Caco-2 (cell line): ENCODE data around the gene STIM2. TPM values are rescaled to one million over a fixed set of nuclear protein-coding genes. Genes with fewer than 3 reads are reported as not detected.

Experiments
- BruUV-seq: library from RNA; stranded (reverse); fragments of 400-500 nt; replicated peaks from 2 replicates; lab custom pipeline; 2021; lab: Mats Ljungman, UMichigan
- CTCF ChIA-PET: fragments of 300-600 bp; sonication (Branson Sonifier 250); formaldehyde crosslinking; loops from one replicate; lab custom pipeline; 2022; ENCODE audit warnings: antibody characterized with exemption; lab: Charles Lee
- POLR2A ChIA-PET: fragments of 300-600 bp; sonication (Branson Sonifier 250); formaldehyde crosslinking; loops from one replicate; lab custom pipeline; 2022; ENCODE audit warnings: antibody characterized with exemption; lab: Charles Lee
- DNase-seq, 2 experiments: peaks; one replicate each; pipeline versions ENCODE4 v3.0.0 to v3.0.0-alpha.2; 2020 to 2022
- H3K27me3 ChIP-seq: replicated peaks from 2 replicates; pipeline ENCODE4 v1.6.0; 2011; ENCODE audit warnings: low read length; ENCODE audit not compliant: control insufficient read depth, insufficient read depth
- H3K36me3 ChIP-seq: 2 replicates; pipeline ENCODE4 v1.5.1; 2011; ENCODE audit warnings: low read length; ENCODE audit not compliant: control insufficient read depth, insufficient read depth
- H3K4me1 ChIP-seq: fragments of 250-450 bp; sonication (Bioruptor Pico); 2 replicates; pipeline ENCODE4 v1.5.1; 2020; ENCODE audit warnings: mild to moderate bottlenecking
- H3K4me3 ChIP-seq: 2 replicates; pipeline ENCODE4 v1.5.1; 2011; ENCODE audit warnings: low read depth, mild to moderate bottlenecking, control low read depth, low read length
- H3K9me3 ChIP-seq: fragments of 250-450 bp; sonication (Bioruptor Pico); 2 replicates; pipeline ENCODE4 v1.5.1; 2020; ENCODE audit warnings: mild to moderate bottlenecking, moderate library complexity
- H3K27ac Mint-ChIP-seq: one replicate; pipeline ENCODE4 v1.8.0; 2022; ENCODE audit warnings: mixed read lengths; ENCODE audit not compliant: unreplicated experiment
- H3K27me3 Mint-ChIP-seq: one replicate; pipeline ENCODE4 v1.8.0; 2022; ENCODE audit warnings: mixed read lengths; ENCODE audit not compliant: insufficient read depth, unreplicated experiment
- H3K36me3 Mint-ChIP-seq: one replicate; pipeline ENCODE4 v1.8.0; 2022; ENCODE audit warnings: mild to moderate bottlenecking, mixed read lengths; ENCODE audit not compliant: insufficient read depth, unreplicated experiment
- H3K4me1 Mint-ChIP-seq: one replicate; pipeline ENCODE4 v1.8.0; 2022; ENCODE audit warnings: low read depth, mixed read lengths; ENCODE audit not compliant: unreplicated experiment
- H3K4me3 Mint-ChIP-seq: one replicate; pipeline ENCODE4 v1.8.0; 2022; ENCODE audit warnings: mild to moderate bottlenecking, moderate library complexity, mixed read lengths; ENCODE audit not compliant: unreplicated experiment
- H3K9me3 Mint-ChIP-seq: one replicate; pipeline ENCODE4 v1.8.0; 2022; ENCODE audit warnings: mixed read lengths; ENCODE audit not compliant: unreplicated experiment
- intact Hi-C: fragments of 100-400 bp; cut with micrococcal nuclease; formaldehyde crosslinking; loops from one replicate; pipeline ENCODE4 v1.10.0; 2022; ENCODE audit not compliant: unreplicated experiment
- total RNA-seq: library from RNA; stranded (reverse); gene quantifications from 2 replicates; pipeline ENCODE4 v1.2.3, GENCODE V29; 2022
- TF ChIP-seq, protein P1 (sequence below), 2 experiments: fragments of 200-600 bp in 1 of 2; IDR thresholded peaks; 1 replicate in 1 of 2; 2 replicates in 1 of 2; pipeline versions ENCODE4 v1.5.1 to v1.8.0; 2011 to 2022; ENCODE audit warnings: antibody characterized with exemption in 1 of 2, control low read depth in 1 of 2, inconsistent platforms in 1 of 2, low read depth in 1 of 2, low read length in 1 of 2, mild to moderate bottlenecking in 1 of 2, moderate library complexity in 1 of 2; ENCODE audit not compliant: insufficient read depth in 1 of 2, severe bottlenecking in 1 of 2, unreplicated experiment in 1 of 2

STIM2 gene
- total RNA-seq, 1 experiment from 2014 or later, result 27.2 TPM

DNA sequence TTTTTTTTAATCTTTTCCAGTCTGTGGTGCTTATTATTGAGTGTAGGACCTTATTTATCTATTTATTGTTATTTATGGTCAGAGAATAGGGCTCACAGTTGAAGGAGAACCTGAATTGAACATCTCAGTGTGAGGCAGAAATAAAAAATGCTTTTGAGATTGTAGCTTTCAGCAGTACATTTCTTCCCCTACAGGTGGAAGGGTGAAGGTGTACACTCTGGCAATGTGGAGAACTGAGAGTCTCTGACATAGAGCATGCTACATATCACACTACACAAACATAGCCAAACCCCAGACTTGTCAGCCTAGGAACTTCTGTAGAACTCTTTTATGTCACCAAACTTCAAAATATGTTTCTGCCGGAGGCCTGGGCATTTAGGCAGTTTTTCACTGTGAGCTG lies 140.2 kb downstream of the STIM2 start:
- H3K9me3 ChIP-seq, result no peaks in the 10 kb centered on the region
- BruUV-seq, result no TSS peak
- ChIA-PET POLR2A (no interaction called here), CTCF (no interaction called here)
- H3K4me1 ChIP-seq, result no peaks in the 10 kb centered on the region
- H3K4me1 Mint-ChIP-seq, result no peaks in the 10 kb centered on the region
- peak in 1 of 2 experiments; percentile 13 for DNase-seq
- H3K27me3 Mint-ChIP-seq, result no peaks in the 10 kb centered on the region
- TF ChIP-seq, protein P1, sequence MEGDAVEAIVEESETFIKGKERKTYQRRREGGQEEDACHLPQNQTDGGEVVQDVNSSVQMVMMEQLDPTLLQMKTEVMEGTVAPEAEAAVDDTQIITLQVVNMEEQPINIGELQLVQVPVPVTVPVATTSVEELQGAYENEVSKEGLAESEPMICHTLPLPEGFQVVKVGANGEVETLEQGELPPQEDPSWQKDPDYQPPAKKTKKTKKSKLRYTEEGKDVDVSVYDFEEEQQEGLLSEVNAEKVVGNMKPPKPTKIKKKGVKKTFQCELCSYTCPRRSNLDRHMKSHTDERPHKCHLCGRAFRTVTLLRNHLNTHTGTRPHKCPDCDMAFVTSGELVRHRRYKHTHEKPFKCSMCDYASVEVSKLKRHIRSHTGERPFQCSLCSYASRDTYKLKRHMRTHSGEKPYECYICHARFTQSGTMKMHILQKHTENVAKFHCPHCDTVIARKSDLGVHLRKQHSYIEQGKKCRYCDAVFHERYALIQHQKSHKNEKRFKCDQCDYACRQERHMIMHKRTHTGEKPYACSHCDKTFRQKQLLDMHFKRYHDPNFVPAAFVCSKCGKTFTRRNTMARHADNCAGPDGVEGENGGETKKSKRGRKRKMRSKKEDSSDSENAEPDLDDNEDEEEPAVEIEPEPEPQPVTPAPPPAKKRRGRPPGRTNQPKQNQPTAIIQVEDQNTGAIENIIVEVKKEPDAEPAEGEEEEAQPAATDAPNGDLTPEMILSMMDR (IDR thresholded peaks at IDR 0.05; ENCODE audit: insufficient read depth in 1 of 2, low read depth in 1 of 2, low read length in 1 of 2, severe bottlenecking in 1 of 2, unreplicated experiment in 1 of 2), result peak; percentile 28 to 54
- H3K36me3 ChIP-seq, result no peaks in the 10 kb centered on the region
- H3K4me3 ChIP-seq, result no peak overlapping the region
- H3K36me3 Mint-ChIP-seq, result no peaks in the 10 kb centered on the region
- intact Hi-C loops, result no loop called here
- H3K27ac Mint-ChIP-seq, result no peak overlapping the region
- no peaks in the 10 kb centered on the region for H3K9me3 Mint-ChIP-seq
- no peaks in the 10 kb centered on the region for H3K27me3 ChIP-seq
- no peak overlapping the region for H3K4me3 Mint-ChIP-seq

DNA sequence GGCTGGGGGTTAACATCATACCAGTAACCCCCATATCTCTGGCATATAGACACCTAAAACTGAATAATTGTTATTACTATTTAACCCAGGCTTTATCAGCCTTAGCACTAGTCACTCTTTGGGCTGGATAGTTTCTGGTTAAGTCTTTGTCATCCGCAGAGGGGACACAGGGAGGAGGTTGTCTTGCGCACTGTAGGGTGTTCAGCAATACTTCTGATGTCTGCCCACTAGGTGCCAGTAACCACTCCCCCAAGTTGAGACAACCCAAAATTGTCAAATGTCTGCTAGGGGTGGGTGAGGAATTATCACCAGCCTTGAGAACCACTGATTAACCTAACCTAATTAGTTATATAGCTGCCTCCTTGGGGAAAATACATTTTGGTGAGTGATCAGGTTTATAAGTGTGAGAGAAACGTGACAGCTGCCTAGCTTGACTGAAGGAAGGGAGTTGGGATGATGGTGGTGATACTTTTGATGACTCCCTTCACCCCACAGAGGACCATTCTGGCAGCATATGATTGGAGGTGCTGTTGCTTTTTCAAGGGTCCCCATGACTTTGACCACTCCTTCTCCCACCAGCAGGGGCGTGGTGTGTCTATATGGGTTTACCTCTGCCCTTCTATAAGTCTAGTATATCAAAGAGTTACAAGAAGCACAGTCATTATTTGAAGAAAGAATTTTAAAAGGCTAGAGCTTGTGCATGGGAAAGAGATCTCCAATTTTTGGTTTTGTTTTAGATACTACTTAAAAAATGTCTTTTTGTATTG lies 140.9 kb downstream of the STIM2 start:
- H3K36me3 Mint-ChIP-seq, result no peaks in the 10 kb centered on the region
- no peaks in the 10 kb centered on the region for H3K9me3 Mint-ChIP-seq
- Histone ChIP-seq H3K27me3 (no peaks in the 10 kb centered on the region), H3K4me1 (no peaks in the 10 kb centered on the region), H3K4me3 (no peak overlapping the region), H3K9me3 (no peaks in the 10 kb centered on the region), H3K36me3 (no peaks in the 10 kb centered on the region)
- BruUV-seq, result no TSS peak
- H3K4me3 Mint-ChIP-seq, result no peak overlapping the region
- no peaks in the 10 kb centered on the region for H3K4me1 Mint-ChIP-seq
- no peak for DNase-seq
- H3K27me3 Mint-ChIP-seq, result no peaks in the 10 kb centered on the region
- CTCF ChIA-PET, result no interaction called here
- H3K27ac Mint-ChIP-seq, result no peak overlapping the region
- TF ChIP-seq, protein P1 (IDR thresholded peaks at IDR 0.05; ENCODE audit: insufficient read depth in 1 of 2, low read depth in 1 of 2, low read length in 1 of 2, severe bottlenecking in 1 of 2, unreplicated experiment in 1 of 2), result no peak
- intact Hi-C loops, result loop anchor here (2.0 kb wide), 1 partner anchor 141 kb away; the partner anchor contains the start of gene STIM2
- POLR2A ChIA-PET, result no interaction called here

DNA sequence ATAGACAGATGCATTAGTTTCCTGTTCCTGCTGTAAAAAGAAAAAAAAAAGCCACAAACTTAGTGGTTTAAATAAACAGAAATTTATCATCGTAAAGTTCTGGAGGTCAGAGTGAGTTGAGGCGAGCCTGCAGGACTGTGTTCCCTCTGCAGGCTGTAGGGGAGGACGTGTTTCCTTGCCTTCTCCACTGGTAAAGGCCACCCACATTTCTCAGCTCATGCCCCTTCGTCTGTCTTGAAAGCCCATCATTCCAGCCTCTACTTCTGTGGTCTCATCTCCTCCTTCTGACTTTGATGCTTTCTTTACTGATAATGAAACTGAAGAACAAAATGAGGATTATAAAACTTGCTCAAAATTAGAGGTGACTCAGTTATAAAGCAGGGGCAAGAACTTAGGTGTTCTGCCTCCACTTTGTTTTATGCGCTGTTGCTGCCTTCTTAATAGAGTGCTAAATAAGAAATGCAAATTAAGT lies 143.0 kb downstream of the STIM2 start:
- Histone ChIP-seq H3K4me3 (no peak overlapping the region), H3K36me3 (no peaks in the 10 kb centered on the region), H3K27me3 (no peaks in the 10 kb centered on the region), H3K9me3 (no peaks in the 10 kb centered on the region), H3K4me1 (no peaks in the 10 kb centered on the region)
- no TSS peak for BruUV-seq
- no peaks in the 10 kb centered on the region for H3K27me3 Mint-ChIP-seq
- H3K4me1 Mint-ChIP-seq, result no peaks in the 10 kb centered on the region
- no peak overlapping the region for H3K4me3 Mint-ChIP-seq
- DNase-seq, result no peak
- CTCF ChIA-PET, result no interaction called here
- no peak overlapping the region for H3K27ac Mint-ChIP-seq
- TF ChIP-seq, protein P1 (IDR thresholded peaks at IDR 0.05; ENCODE audit: insufficient read depth in 1 of 2, low read depth in 1 of 2, low read length in 1 of 2, severe bottlenecking in 1 of 2, unreplicated experiment in 1 of 2), result no peak
- H3K9me3 Mint-ChIP-seq, result no peaks in the 10 kb centered on the region
- intact Hi-C loops, result loop anchor here (2.0 kb wide), 1 partner anchor 143 kb away; the partner anchor contains the start of gene STIM2
- POLR2A ChIA-PET, result no interaction called here
- no peaks in the 10 kb centered on the region for H3K36me3 Mint-ChIP-seq
